Measurements from ENCODE around the gene PCGF2.

PCGF2 gene

GRCh38 chr17:38749223-38750043, 1.3 kb upstream of the PCGF2 start:
- Mint-ChIP-seq H3K4me1 (peaks cover 53% of the 10 kb centered on the region), H3K9me3 (no peaks in the 10 kb centered on the region), H3K27me3 (peaks cover 54% of the 10 kb centered on the region), H3K36me3 (ENCODE audit: insufficient read depth) (peaks cover 29% of the 10 kb centered on the region), H3K27ac (ENCODE audit: low read depth) (no peak overlapping the region), H3K4me3 (peak overlapping the region; percentile 93)
- ATAC-seq (replicated peaks; ENCODE audit: extremely low read depth, poor library complexity, severe bottlenecking) (no peak), DNase-seq (ENCODE audit: low spot score in 2 of 2) (no peak)

GRCh38 chr17:38748892-38749222, 721 bp upstream of the PCGF2 start:
- no peaks in the 10 kb centered on the region for H3K9me3 Mint-ChIP-seq
- peaks cover 49% of the 10 kb centered on the region for H3K4me1 Mint-ChIP-seq
- no peak overlapping the region for H3K27ac Mint-ChIP-seq (ENCODE audit: low read depth)
- DNase-seq (ENCODE audit: low spot score in 2 of 2) (no peak), ATAC-seq (replicated peaks; ENCODE audit: extremely low read depth, poor library complexity, severe bottlenecking) (no peak)
- H3K4me3 Mint-ChIP-seq: peak overlapping the region; percentile 93
- H3K36me3 Mint-ChIP-seq (ENCODE audit: insufficient read depth): peaks cover 28% of the 10 kb centered on the region
- H3K27me3 Mint-ChIP-seq: peaks cover 60% of the 10 kb centered on the region

GRCh38 chr17:38747463-38748148, 530 bp downstream of the PCGF2 start:
- no peak for ATAC-seq (replicated peaks; ENCODE audit: extremely low read depth, poor library complexity, severe bottlenecking)
- Mint-ChIP-seq H3K27ac (ENCODE audit: low read depth) (no peak overlapping the region), H3K4me1 (peaks cover 38% of the 10 kb centered on the region), H3K36me3 (ENCODE audit: insufficient read depth) (peaks cover 24% of the 10 kb centered on the region), H3K4me3 (peak overlapping the region; percentile 75), H3K9me3 (no peaks in the 10 kb centered on the region), H3K27me3 (peaks cover 72% of the 10 kb centered on the region)
- DNase-seq (ENCODE audit: low spot score in 2 of 2): no peak

GRCh38 chr17:38746849-38747462, 1.2 kb downstream of the PCGF2 start:
- no peak overlapping the region for H3K27ac Mint-ChIP-seq (ENCODE audit: low read depth)
- no peaks in the 10 kb centered on the region for H3K9me3 Mint-ChIP-seq
- peaks cover 19% of the 10 kb centered on the region for H3K36me3 Mint-ChIP-seq (ENCODE audit: insufficient read depth)
- peaks cover 32% of the 10 kb centered on the region for H3K4me1 Mint-ChIP-seq
- H3K4me3 Mint-ChIP-seq: peak overlapping the region; percentile 70
- H3K27me3 Mint-ChIP-seq: peaks cover 79% of the 10 kb centered on the region
- ATAC-seq (replicated peaks; ENCODE audit: extremely low read depth, poor library complexity, severe bottlenecking): no peak
- DNase-seq (ENCODE audit: low spot score in 2 of 2): no peak

- Mint-ChIP-seq H3K27me3 (peaks cover 79% of the 10 kb centered on the region), H3K9me3 (no peaks in the 10 kb centered on the region), H3K4me3 (peak overlapping the region; percentile 70), H3K4me1 (peaks cover 25% of the 10 kb centered on the region), H3K36me3 (ENCODE audit: insufficient read depth) (peaks cover 11% of the 10 kb centered on the region), H3K27ac (ENCODE audit: low read depth) (no peak overlapping the region)
- ATAC-seq (replicated peaks; ENCODE audit: extremely low read depth, poor library complexity, severe bottlenecking) (no peak), DNase-seq (ENCODE audit: low spot score in 2 of 2) (no peak)
These were observed 1.9 kb downstream of the PCGF2 start for GRCh38 chr17:38746004-38746848.

- no peaks in the 10 kb centered on the region for H3K9me3 Mint-ChIP-seq
- H3K27me3 Mint-ChIP-seq: peaks cover 76% of the 10 kb centered on the region
- ATAC-seq (replicated peaks; ENCODE audit: extremely low read depth, poor library complexity, severe bottlenecking) (no peak), DNase-seq (ENCODE audit: low spot score in 2 of 2) (no peak)
- no peak overlapping the region for H3K27ac Mint-ChIP-seq (ENCODE audit: low read depth)
- peaks cover 18% of the 10 kb centered on the region for H3K4me1 Mint-ChIP-seq
- no peak overlapping the region for H3K4me3 Mint-ChIP-seq
- peaks cover 6% of the 10 kb centered on the region for H3K36me3 Mint-ChIP-seq (ENCODE audit: insufficient read depth)
These were observed 2.6 kb downstream of the PCGF2 start for GRCh38 chr17:38745545-38745944.

- Mint-ChIP-seq H3K36me3 (ENCODE audit: insufficient read depth) (peaks cover 4% of the 10 kb centered on the region), H3K27me3 (peaks cover 71% of the 10 kb centered on the region), H3K4me3 (no peak overlapping the region), H3K9me3 (no peaks in the 10 kb centered on the region), H3K27ac (ENCODE audit: low read depth) (no peak overlapping the region), H3K4me1 (peaks cover 12% of the 10 kb centered on the region)
- no peak for ATAC-seq (replicated peaks; ENCODE audit: extremely low read depth, poor library complexity, severe bottlenecking)
- DNase-seq (ENCODE audit: low spot score in 2 of 2): no peak
These were observed 4.5 kb downstream of the PCGF2 start for GRCh38 chr17:38743556-38744171.

- no peak for ATAC-seq (replicated peaks; ENCODE audit: extremely low read depth, poor library complexity, severe bottlenecking)
- peaks cover 4% of the 10 kb centered on the region for H3K36me3 Mint-ChIP-seq (ENCODE audit: insufficient read depth)
- peaks cover 71% of the 10 kb centered on the region for H3K27me3 Mint-ChIP-seq
- peaks cover 12% of the 10 kb centered on the region for H3K4me1 Mint-ChIP-seq
- no peaks in the 10 kb centered on the region for H3K9me3 Mint-ChIP-seq
- no peak for DNase-seq (ENCODE audit: low spot score in 2 of 2)
- no peak overlapping the region for H3K27ac Mint-ChIP-seq (ENCODE audit: low read depth)
- H3K4me3 Mint-ChIP-seq: no peak overlapping the region
These were observed 5.5 kb downstream of the PCGF2 start for GRCh38 chr17:38742411-38743308.

GRCh38 chr17:38741921-38742410, 6.2 kb downstream of the PCGF2 start:
- ATAC-seq (replicated peaks; ENCODE audit: extremely low read depth, poor library complexity, severe bottlenecking): no peak
- Mint-ChIP-seq H3K9me3 (no peaks in the 10 kb centered on the region), H3K27me3 (peaks cover 67% of the 10 kb centered on the region), H3K36me3 (ENCODE audit: insufficient read depth) (peaks cover 3% of the 10 kb centered on the region), H3K27ac (ENCODE audit: low read depth) (no peak overlapping the region), H3K4me1 (peaks cover 12% of the 10 kb centered on the region), H3K4me3 (no peak overlapping the region)
- no peak for DNase-seq (ENCODE audit: low spot score in 2 of 2)

GRCh38 chr17:38741461-38741860, 6.7 kb downstream of the PCGF2 start:
- no peak for ATAC-seq (replicated peaks; ENCODE audit: extremely low read depth, poor library complexity, severe bottlenecking)
- no peak overlapping the region for H3K27ac Mint-ChIP-seq (ENCODE audit: low read depth)
- DNase-seq (ENCODE audit: low spot score in 2 of 2): no peak
- H3K9me3 Mint-ChIP-seq: no peaks in the 10 kb centered on the region
- H3K27me3 Mint-ChIP-seq: peaks cover 62% of the 10 kb centered on the region
- peaks cover 2% of the 10 kb centered on the region for H3K36me3 Mint-ChIP-seq (ENCODE audit: insufficient read depth)
- peaks cover 8% of the 10 kb centered on the region for H3K4me1 Mint-ChIP-seq
- no peak overlapping the region for H3K4me3 Mint-ChIP-seq

- Mint-ChIP-seq H3K4me1 (peaks cover under 1% of the 10 kb centered on the region), H3K9me3 (no peaks in the 10 kb centered on the region), H3K36me3 (ENCODE audit: insufficient read depth) (peaks cover 2% of the 10 kb centered on the region), H3K27ac (ENCODE audit: low read depth) (no peak overlapping the region), H3K27me3 (peaks cover 56% of the 10 kb centered on the region), H3K4me3 (no peak overlapping the region)
- DNase-seq (ENCODE audit: low spot score in 2 of 2) (no peak), ATAC-seq (replicated peaks; ENCODE audit: extremely low read depth, poor library complexity, severe bottlenecking) (no peak)
These were observed 7.3 kb downstream of the PCGF2 start for GRCh38 chr17:38740806-38741205.
